Tibial nerve (tissue), 4 donors: ENCODE results near the gene C3. TPM values are rescaled to one million over a fixed set of nuclear protein-coding genes. Genes with fewer than 3 reads are reported as not detected.

Source experiments
- DNase-seq, 2 donors: peaks; one replicate each; pipeline ENCODE4 v3.0.0-alpha.2; 2019; ENCODE audit warnings: low spot score in 2 of 2
- H3K27ac ChIP-seq, 4 donors: fragments of 200-600 bp; sonication (generic) in 3 of 4; one replicate each; pipeline ENCODE4 v1.5.1; 2017 to 2019; ENCODE audit warnings: mild to moderate bottlenecking in 1 of 4
- H3K27me3 ChIP-seq, 2 donors: fragments of 200-600 bp; sonication (generic) in 1 of 2; one replicate each; pipeline versions ENCODE4 v1.5.1 to v1.6.0; 2017 to 2019
- H3K36me3 ChIP-seq, 3 donors: fragments of 200-600 bp; sonication (generic); one replicate each; pipeline ENCODE4 v1.5.1; 2018 to 2019
- H3K4me1 ChIP-seq, 4 donors: fragments of 200-600 bp; sonication (generic) in 3 of 4; one replicate each; pipeline ENCODE4 v1.5.1; 2017 to 2019
- H3K4me3 ChIP-seq, 4 donors: fragments of 200-600 bp; sonication (generic) in 3 of 4; one replicate each; pipeline ENCODE4 v1.5.1; 2017 to 2019; ENCODE audit warnings: mild to moderate bottlenecking in 1 of 4, moderate library complexity in 1 of 4
- H3K9me3 ChIP-seq, 4 donors: fragments of 200-600 bp; sonication (generic) in 3 of 4; one replicate each; pipeline ENCODE4 v1.5.1; 2017 to 2019
- CTCF ChIP-seq, 5 experiments: fragments of 200-600 bp in 3 of 5; fragments of 450-650 bp in 2 of 5; sonication (generic) in 3 of 5; IDR thresholded peaks; one replicate each; pipeline ENCODE4 v1.5.1; 2016 to 2019; ENCODE audit warnings: antibody characterized with exemption in 5 of 5, mild to moderate bottlenecking in 3 of 5, moderate library complexity in 2 of 5
- EP300 ChIP-seq, 2 donors: sonication (generic); formaldehyde crosslinking; IDR thresholded peaks; one replicate each; pipeline ENCODE4 v1.6.1; 2017; ENCODE audit warnings: antibody characterized with exemption in 2 of 2, mild to moderate bottlenecking in 1 of 2
- POLR2A ChIP-seq, 2 donors: fragments of 450-650 bp; IDR thresholded peaks; one replicate each; pipeline ENCODE4 v1.6.1; 2017; ENCODE audit warnings: antibody characterized with exemption in 2 of 2, mild to moderate bottlenecking in 2 of 2, moderate library complexity in 2 of 2
- WGBS, 2 donors: methylation state at CpG; one replicate each; pipeline ENCODE4 v1.1.5; 2018; 5-methylcytosine and 5-hydroxymethylcytosine counted together
- total RNA-seq, 4 donors: library from RNA; depleted of rRNA; stranded (reverse); fragments of >200 nt; gene quantifications; one replicate each; pipeline ENCODE4 v1.1.0, GENCODE V29; 2016

Gene C3
- total RNA-seq, 4 donors from 2014 or later, result 256 to 1,128 (median 733) TPM

GRCh38 chr19:6685482-6685881, 35.0 kb downstream of the C3 start:
- 82 to 90% methylated on average over 4 of the region's 4 CpGs for WGBS, 2 donors
- TF ChIP-seq CTCF (IDR thresholded peaks at IDR 0.05) (no peak), EP300 (IDR thresholded peaks at IDR 0.05) (no peak), POLR2A (IDR thresholded peaks at IDR 0.05) (no peak)
- DNase-seq, result no peak

GRCh38 chr19:6683971-6684370, 36.5 kb downstream of the C3 start:
- TF ChIP-seq POLR2A (IDR thresholded peaks at IDR 0.05) (no peak), CTCF (IDR thresholded peaks at IDR 0.05) (no peak), EP300 (IDR thresholded peaks at IDR 0.05) (no peak)
- no peak for DNase-seq
- 86 to 87% methylated on average over 4 of the region's 4 CpGs for WGBS, 2 donors

More at GRCh38 chr19:6685482-6685881, 35.0 kb downstream of the C3 start:
- no peak overlapping the region for H3K27ac ChIP-seq
- peaks cover 0 to 47% (median 0%) of the 10 kb centered on the region in 3 donors for H3K36me3 ChIP-seq
- H3K9me3 ChIP-seq, result peaks cover 0 to 6% (median 0%) of the 10 kb centered on the region in 4 donors
- H3K27me3 ChIP-seq, result no peaks in the 10 kb centered on the region
- no peaks in the 10 kb centered on the region for H3K4me1 ChIP-seq
- no peak overlapping the region for H3K4me3 ChIP-seq

DNA sequence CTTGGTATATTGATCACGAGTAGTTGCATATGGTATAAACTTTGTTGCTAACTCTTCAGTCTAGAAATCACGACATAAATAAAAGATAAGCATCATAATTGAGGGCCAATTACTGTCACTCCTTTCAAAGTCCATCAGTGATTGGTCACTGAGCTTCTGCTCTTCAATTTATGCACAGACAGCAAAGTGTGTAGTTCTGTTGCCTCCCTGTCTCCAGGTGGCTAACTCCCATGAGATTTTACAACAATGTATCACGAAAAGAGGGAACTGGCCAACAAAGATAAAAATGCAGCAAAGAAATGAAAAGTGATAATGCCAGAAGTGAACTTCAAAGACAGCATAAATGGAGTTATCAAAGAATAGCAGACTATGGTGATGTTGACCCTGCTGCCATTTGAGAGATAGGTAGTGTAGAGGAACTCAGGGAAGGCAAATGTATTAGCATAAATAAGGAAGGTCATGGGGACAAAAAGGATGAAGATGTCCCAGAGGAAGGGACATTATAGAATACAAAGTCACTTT, 37.8 kb downstream of the C3 start:
- peaks cover 0 to 61% (median 0%) of the 10 kb centered on the region in 3 donors for H3K36me3 ChIP-seq
- WGBS, 2 donors, result 73 to 75% methylated on average over 3 of the region's 3 CpGs
- no peak for DNase-seq
- TF ChIP-seq POLR2A (IDR thresholded peaks at IDR 0.05), result no peak
- H3K27me3 ChIP-seq, result no peaks in the 10 kb centered on the region
- no peaks in the 10 kb centered on the region for H3K4me1 ChIP-seq
- H3K9me3 ChIP-seq, result peaks cover 0 to 20% (median 0%) of the 10 kb centered on the region in 4 donors
- H3K4me3 ChIP-seq, result no peak overlapping the region
- no peak overlapping the region for H3K27ac ChIP-seq

More at GRCh38 chr19:6683971-6684370, 36.5 kb downstream of the C3 start:
- Histone ChIP-seq H3K4me3 (no peak overlapping the region), H3K9me3 (peaks cover 0 to 20% (median 0%) of the 10 kb centered on the region in 4 donors), H3K36me3 (peaks cover 0 to 55% (median 0%) of the 10 kb centered on the region in 3 donors), H3K4me1 (no peaks in the 10 kb centered on the region), H3K27ac (no peak overlapping the region), H3K27me3 (no peaks in the 10 kb centered on the region)

DNA sequence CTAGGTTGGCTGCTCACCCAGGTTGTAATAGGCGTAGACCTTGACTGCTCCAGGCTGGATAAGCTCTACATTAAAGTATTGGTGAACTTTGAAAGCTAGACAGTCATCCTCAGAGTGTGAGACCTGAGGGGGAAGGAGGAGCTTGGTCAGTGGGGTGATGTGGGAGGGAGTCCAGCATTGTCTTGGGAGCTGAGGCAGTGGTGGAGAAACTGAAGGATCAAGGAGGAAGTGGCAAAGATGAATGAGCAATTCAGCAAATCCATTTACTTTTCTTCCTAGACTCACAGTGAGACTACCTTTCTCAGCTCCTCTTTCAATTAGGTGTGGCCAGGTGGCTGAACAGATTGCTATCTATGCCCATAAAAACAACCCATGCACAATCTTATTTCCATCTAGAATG, 40.3 kb downstream of the C3 start:
- Histone ChIP-seq H3K4me1 (no peaks in the 10 kb centered on the region), H3K36me3 (peaks cover 0 to 52% (median 0%) of the 10 kb centered on the region in 3 donors), H3K4me3 (no peak overlapping the region), H3K27me3 (no peaks in the 10 kb centered on the region), H3K27ac (no peak overlapping the region), H3K9me3 (peaks cover 0 to 20% (median 0%) of the 10 kb centered on the region in 4 donors)
- DNase-seq, result no peak
- TF ChIP-seq EP300 (IDR thresholded peaks at IDR 0.05) (no peak), CTCF (IDR thresholded peaks at IDR 0.05) (no peak), POLR2A (IDR thresholded peaks at IDR 0.05) (no peak)
- WGBS, 2 donors, result 88 to 94% methylated on average over 1 of the region's 1 CpG

GRCh38 chr19:6679139-6679538, 41.3 kb downstream of the C3 start:
- no peak for TF ChIP-seq CTCF (IDR thresholded peaks at IDR 0.05)
- no peak for TF ChIP-seq EP300 (IDR thresholded peaks at IDR 0.05)
- TF ChIP-seq POLR2A (IDR thresholded peaks at IDR 0.05), result no peak
- DNase-seq, result no peak
- H3K4me1 ChIP-seq, result peaks cover 0 to 5% (median 0%) of the 10 kb centered on the region in 4 donors
- peaks cover 0 to 42% (median 0%) of the 10 kb centered on the region in 3 donors for H3K36me3 ChIP-seq
- H3K27me3 ChIP-seq, result no peaks in the 10 kb centered on the region
- no peak overlapping the region for H3K27ac ChIP-seq
- 74 to 90% methylated on average over 7 to 8 of the region's 8 CpGs for WGBS, 2 donors
- no peak overlapping the region for H3K4me3 ChIP-seq
- peaks cover 0 to 20% (median 0%) of the 10 kb centered on the region in 4 donors for H3K9me3 ChIP-seq
